Measurements from ENCODE around the gene CHMP1B.
"Not testable (repeated sequence)": the region's sequence is repeated elsewhere in the genome, so short reads cannot be mapped to it uniquely, and the experiment has no call there.

The CHMP1B gene

DNA sequence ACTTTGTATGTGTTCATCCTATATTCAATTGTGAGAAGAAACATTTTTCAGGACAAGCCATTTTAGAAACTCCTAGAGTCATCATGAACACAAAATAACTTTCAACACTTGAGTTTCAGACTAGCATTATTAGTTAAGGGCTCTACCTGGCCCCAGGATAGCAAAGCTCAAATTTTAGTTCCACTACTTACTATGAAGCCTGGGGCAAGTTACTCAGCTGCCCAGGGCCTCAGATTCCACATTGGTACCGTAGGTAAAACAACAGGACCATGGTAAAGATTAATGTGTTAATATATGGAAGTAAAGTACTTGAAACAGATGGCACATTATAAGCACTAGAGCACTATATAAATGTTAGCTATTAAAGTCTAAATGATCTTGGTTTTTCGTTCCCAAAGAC lies 37.5 kb downstream of the CHMP1B start:
- Histone ChIP-seq H3K36me3 (ENCODE audit: insufficient read depth, low read length) (peaks cover 58% of the 10 kb centered on the region), H3K9me3 (ENCODE audit: low read length) (no peaks in the 10 kb centered on the region), H3K4me3 (ENCODE audit: low read depth in 1 of 2, low read length in 2 of 2) (no peak overlapping the region), H3K27me3 (ENCODE audit: control insufficient read depth in 1 of 2, insufficient read depth in 2 of 2, low read length in 2 of 2) (no peaks in the 10 kb centered on the region), H3K4me1 (ENCODE audit: insufficient read depth, low read length) (no peaks in the 10 kb centered on the region), H3K27ac (ENCODE audit: low read depth, low read length) (no peak overlapping the region), H3K9ac (ENCODE audit: low read length) (no peak overlapping the region)

GRCh38 chr18:11889284-11889683 lies 38.1 kb downstream of the CHMP1B start:
- Histone ChIP-seq H3K36me3 (ENCODE audit: insufficient read depth, low read length) (peaks cover 57% of the 10 kb centered on the region), H3K9ac (ENCODE audit: low read length) (no peak overlapping the region), H3K4me3 (ENCODE audit: low read depth in 1 of 2, low read length in 2 of 2) (no peak overlapping the region)

GRCh38 chr18:11891737-11892136 lies 40.5 kb downstream of the CHMP1B start:
- Histone ChIP-seq H3K27ac (ENCODE audit: low read depth, low read length) (no peak overlapping the region), H3K27me3 (ENCODE audit: control insufficient read depth in 1 of 2, insufficient read depth in 2 of 2, low read length in 2 of 2) (no peaks in the 10 kb centered on the region), H3K4me3 (ENCODE audit: low read depth in 1 of 2, low read length in 2 of 2) (no peak overlapping the region), H3K36me3 (ENCODE audit: insufficient read depth, low read length) (peaks cover 52% of the 10 kb centered on the region), H3K4me1 (ENCODE audit: insufficient read depth, low read length) (no peaks in the 10 kb centered on the region), H3K9me3 (ENCODE audit: low read length) (no peaks in the 10 kb centered on the region), H3K9ac (ENCODE audit: low read length) (no peak overlapping the region)

More at GRCh38 chr18:11889284-11889683, 38.1 kb downstream of the CHMP1B start:
- no peaks in the 10 kb centered on the region for H3K4me1 ChIP-seq (ENCODE audit: insufficient read depth, low read length)
- no peaks in the 10 kb centered on the region for H3K9me3 ChIP-seq (ENCODE audit: low read length)
- no peaks in the 10 kb centered on the region for H3K27me3 ChIP-seq (ENCODE audit: control insufficient read depth in 1 of 2, insufficient read depth in 2 of 2, low read length in 2 of 2)
- H3K27ac ChIP-seq (ENCODE audit: low read depth, low read length) = no peak overlapping the region

GRCh38 chr18:11892438-11892837 lies 41.2 kb downstream of the CHMP1B start:
- H3K36me3 ChIP-seq (ENCODE audit: insufficient read depth, low read length) = peaks cover 47% of the 10 kb centered on the region
- H3K9ac ChIP-seq (ENCODE audit: low read length); H3K27ac ChIP-seq (ENCODE audit: low read depth, low read length); H3K27me3 ChIP-seq (ENCODE audit: control insufficient read depth in 1 of 2, insufficient read depth in 2 of 2, low read length in 2 of 2); H3K9me3 ChIP-seq (ENCODE audit: low read length); H3K4me1 ChIP-seq (ENCODE audit: insufficient read depth, low read length); H3K4me3 ChIP-seq (ENCODE audit: low read depth in 1 of 2, low read length in 2 of 2): not testable (repeated sequence)

GRCh38 chr18:11897781-11898180 lies 46.6 kb downstream of the CHMP1B start:
- no peak overlapping the region for H3K4me3 ChIP-seq (ENCODE audit: low read depth in 1 of 2, low read length in 2 of 2)
- H3K36me3 ChIP-seq (ENCODE audit: insufficient read depth, low read length) = peaks cover 31% of the 10 kb centered on the region
- H3K9me3 ChIP-seq (ENCODE audit: low read length) = no peaks in the 10 kb centered on the region
- H3K27me3 ChIP-seq (ENCODE audit: control insufficient read depth in 1 of 2, insufficient read depth in 2 of 2, low read length in 2 of 2) = no peaks in the 10 kb centered on the region
- H3K9ac ChIP-seq (ENCODE audit: low read length) = no peak overlapping the region
- no peak overlapping the region for H3K27ac ChIP-seq (ENCODE audit: low read depth, low read length)
- no peaks in the 10 kb centered on the region for H3K4me1 ChIP-seq (ENCODE audit: insufficient read depth, low read length)

DNA sequence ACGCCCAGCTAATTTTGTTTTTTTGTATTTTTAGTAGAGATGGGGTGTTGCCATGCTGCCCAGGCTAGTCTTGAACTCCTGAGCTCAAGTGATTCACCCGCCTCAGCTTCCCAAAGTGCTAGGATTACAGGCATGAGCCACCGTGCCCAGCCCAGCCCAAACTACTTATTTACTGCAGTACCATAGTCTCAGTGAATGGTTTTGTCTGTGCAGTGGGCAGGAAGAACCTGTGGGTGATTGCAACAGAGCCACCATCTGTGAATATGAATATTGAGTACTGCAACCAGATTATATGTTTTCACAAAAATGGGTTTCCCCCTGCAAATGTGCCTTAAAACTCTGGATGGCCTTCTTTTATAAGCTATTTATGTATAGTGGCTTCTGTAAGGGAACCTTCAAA lies 47.9 kb downstream of the CHMP1B start:
- peaks cover 29% of the 10 kb centered on the region for H3K36me3 ChIP-seq (ENCODE audit: insufficient read depth, low read length)

GRCh38 chr18:11901826-11902438 lies 50.7 kb downstream of the CHMP1B start:
- Histone ChIP-seq H3K36me3 (ENCODE audit: insufficient read depth, low read length) (peaks cover 25% of the 10 kb centered on the region), H3K4me1 (ENCODE audit: insufficient read depth, low read length) (no peaks in the 10 kb centered on the region), H3K9ac (ENCODE audit: low read length) (no peak overlapping the region), H3K27ac (ENCODE audit: low read depth, low read length) (no peak overlapping the region), H3K4me3 (ENCODE audit: low read depth in 1 of 2, low read length in 2 of 2) (no peak overlapping the region), H3K27me3 (ENCODE audit: control insufficient read depth in 1 of 2, insufficient read depth in 2 of 2, low read length in 2 of 2) (no peaks in the 10 kb centered on the region), H3K9me3 (ENCODE audit: low read length) (no peaks in the 10 kb centered on the region)

More for the DNA sequence above, 47.9 kb downstream of the CHMP1B start:
- Histone ChIP-seq H3K27me3 (ENCODE audit: control insufficient read depth in 1 of 2, insufficient read depth in 2 of 2, low read length in 2 of 2) (no peaks in the 10 kb centered on the region), H3K27ac (ENCODE audit: low read depth, low read length) (no peak overlapping the region), H3K4me1 (ENCODE audit: insufficient read depth, low read length) (no peaks in the 10 kb centered on the region), H3K9ac (ENCODE audit: low read length) (no peak overlapping the region), H3K9me3 (ENCODE audit: low read length) (no peaks in the 10 kb centered on the region), H3K4me3 (ENCODE audit: low read depth in 1 of 2, low read length in 2 of 2) (no peak overlapping the region)

DNA sequence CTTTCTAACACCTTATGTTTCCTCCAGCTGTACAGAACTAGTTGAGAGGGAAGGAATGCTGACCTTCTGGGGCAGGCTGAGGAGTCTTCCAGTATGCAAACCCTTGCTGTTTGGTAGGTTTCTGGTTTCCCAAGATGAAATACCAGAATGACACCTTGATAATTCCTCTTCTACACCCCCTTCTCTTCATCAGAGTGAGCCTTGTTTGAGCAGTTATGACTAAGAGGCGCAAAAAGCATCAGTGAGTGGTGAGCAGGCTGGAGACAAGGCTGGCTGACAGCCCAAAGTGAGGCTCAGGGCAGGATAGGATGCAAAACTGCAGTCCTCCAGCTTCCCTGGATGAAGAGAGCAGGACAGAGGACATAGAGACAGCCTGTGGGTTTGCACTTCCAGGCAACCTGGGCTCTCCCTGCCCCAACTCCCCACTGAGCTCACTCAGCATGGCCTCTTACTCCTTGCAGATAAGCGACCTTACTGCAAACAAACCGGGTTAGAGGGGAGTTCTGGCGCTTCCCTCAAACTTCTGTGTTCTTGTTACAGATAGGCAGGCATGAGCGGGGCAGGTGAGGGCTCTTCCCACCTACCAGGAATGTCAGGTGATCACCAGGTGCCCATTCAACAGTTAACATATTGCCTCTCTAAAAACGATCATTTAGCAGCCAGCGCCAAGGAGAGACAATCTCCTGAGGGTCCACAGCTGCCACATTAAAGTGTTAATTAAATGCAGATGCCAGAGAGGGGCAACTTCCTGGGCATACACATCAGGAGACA lies 51.5 kb downstream of the CHMP1B start:
- no peak overlapping the region for H3K27ac ChIP-seq (ENCODE audit: low read depth, low read length)
- no peaks in the 10 kb centered on the region for H3K27me3 ChIP-seq (ENCODE audit: control insufficient read depth in 1 of 2, insufficient read depth in 2 of 2, low read length in 2 of 2)
- H3K9me3 ChIP-seq (ENCODE audit: low read length) = no peaks in the 10 kb centered on the region
- H3K4me1 ChIP-seq (ENCODE audit: insufficient read depth, low read length) = no peaks in the 10 kb centered on the region
- H3K4me3 ChIP-seq (ENCODE audit: low read depth in 1 of 2, low read length in 2 of 2) = no peak overlapping the region
- no peak overlapping the region for H3K9ac ChIP-seq (ENCODE audit: low read length)
- H3K36me3 ChIP-seq (ENCODE audit: insufficient read depth, low read length) = peaks cover 25% of the 10 kb centered on the region
